Neural crest cell (in vitro differentiated cells): ENCODE results near the gene CYP26C1. TPM values are rescaled to one million over a fixed set of nuclear protein-coding genes. Genes with fewer than 3 reads are reported as not detected.
A peak's percentile ranks its signal among the peaks of the same experiment; 100 is the strongest.

Experiments used
- DNase-seq: peaks from one replicate; pipeline ENCODE4 v3.0.0; 2021; ENCODE audit warnings: low read depth, mixed read lengths, low spot score
- H3K27ac Mint-ChIP-seq: one replicate; pipeline ENCODE4 v1.8.0; 2021; ENCODE audit warnings: mild to moderate bottlenecking, mixed read lengths; ENCODE audit not compliant: unreplicated experiment
- H3K27me3 Mint-ChIP-seq: 2 replicates; pipeline ENCODE4 v1.8.0; 2021; ENCODE audit warnings: low read depth, mild to moderate bottlenecking, mixed read lengths
- H3K36me3 Mint-ChIP-seq: 2 replicates; pipeline ENCODE4 v1.8.0; 2021; ENCODE audit warnings: low read depth, mild to moderate bottlenecking, mixed read lengths
- H3K4me1 Mint-ChIP-seq: 2 replicates; pipeline ENCODE4 v1.8.0; 2021; ENCODE audit warnings: mixed read lengths
- H3K4me3 Mint-ChIP-seq: one replicate; pipeline ENCODE4 v1.8.0; 2021; ENCODE audit warnings: mild to moderate bottlenecking, mixed read lengths
- H3K9me3 Mint-ChIP-seq: 2 replicates; pipeline ENCODE4 v1.8.0; 2021; ENCODE audit warnings: mixed read lengths
- total RNA-seq: library from RNA; stranded (reverse); gene quantifications from 2 replicates; pipeline ENCODE4 v1.2.1, GENCODE V29; 2021
- TF ChIP-seq, protein P1 (sequence below): fragments of 200-600 bp; sonication (generic); conservative IDR thresholded peaks from 2 replicates; pipeline ENCODE4 v1.5.0; 2021; ENCODE audit warnings: antibody characterized with exemption, mild to moderate bottlenecking

Gene CYP26C1
- total RNA-seq, 1 donor from 2014 or later, result 0.37 TPM

DNA sequence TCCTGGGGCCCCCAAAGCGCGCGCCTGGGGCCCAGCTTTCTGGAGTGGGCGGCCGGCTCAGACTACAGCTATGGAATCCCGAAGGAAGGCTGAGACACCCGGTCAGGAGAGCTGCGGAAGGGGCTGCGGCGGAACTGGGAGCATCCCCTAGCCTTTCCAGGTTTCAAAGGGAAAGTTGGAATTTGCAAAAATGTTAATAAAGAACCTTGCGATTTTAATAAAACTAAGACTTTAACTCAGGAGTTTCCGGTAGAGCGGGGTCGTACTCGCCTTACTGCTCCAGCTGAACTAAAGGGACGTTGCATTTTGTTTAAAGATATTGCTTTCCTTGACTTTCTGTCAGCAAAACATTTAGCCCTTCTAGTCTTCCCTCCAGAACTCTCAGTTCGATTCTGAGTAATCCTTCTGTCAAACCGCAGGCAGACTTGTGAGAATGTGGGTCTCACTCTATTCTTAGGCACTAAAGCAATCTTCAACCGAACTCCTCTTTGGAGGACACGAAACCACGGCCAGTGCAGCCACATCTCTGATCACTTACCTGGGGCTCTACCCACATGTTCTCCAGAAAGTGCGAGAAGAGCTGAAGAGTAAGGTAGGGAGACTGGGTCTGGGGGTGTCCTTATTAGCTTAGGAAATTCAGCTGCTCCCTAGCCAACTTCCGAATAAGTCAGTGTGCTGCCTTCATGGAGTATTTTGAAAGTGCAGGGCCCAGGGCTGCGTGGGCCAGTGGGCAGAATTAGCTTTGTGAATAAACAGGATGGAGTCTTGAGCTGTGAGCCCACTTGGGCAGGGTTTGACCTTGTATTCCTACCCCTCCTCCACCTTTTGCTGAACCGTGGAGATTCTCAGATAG is 15.0 kb downstream of the CYP26C1 start:
- Mint-ChIP-seq H3K9me3 (no peaks in the 10 kb centered on the region), H3K27ac (no peak overlapping the region), H3K36me3 (no peaks in the 10 kb centered on the region), H3K27me3 (peaks cover 92% of the 10 kb centered on the region), H3K4me3 (peak overlapping the region; percentile 28), H3K4me1 (peaks cover 20% of the 10 kb centered on the region)
- TF ChIP-seq, protein P1, sequence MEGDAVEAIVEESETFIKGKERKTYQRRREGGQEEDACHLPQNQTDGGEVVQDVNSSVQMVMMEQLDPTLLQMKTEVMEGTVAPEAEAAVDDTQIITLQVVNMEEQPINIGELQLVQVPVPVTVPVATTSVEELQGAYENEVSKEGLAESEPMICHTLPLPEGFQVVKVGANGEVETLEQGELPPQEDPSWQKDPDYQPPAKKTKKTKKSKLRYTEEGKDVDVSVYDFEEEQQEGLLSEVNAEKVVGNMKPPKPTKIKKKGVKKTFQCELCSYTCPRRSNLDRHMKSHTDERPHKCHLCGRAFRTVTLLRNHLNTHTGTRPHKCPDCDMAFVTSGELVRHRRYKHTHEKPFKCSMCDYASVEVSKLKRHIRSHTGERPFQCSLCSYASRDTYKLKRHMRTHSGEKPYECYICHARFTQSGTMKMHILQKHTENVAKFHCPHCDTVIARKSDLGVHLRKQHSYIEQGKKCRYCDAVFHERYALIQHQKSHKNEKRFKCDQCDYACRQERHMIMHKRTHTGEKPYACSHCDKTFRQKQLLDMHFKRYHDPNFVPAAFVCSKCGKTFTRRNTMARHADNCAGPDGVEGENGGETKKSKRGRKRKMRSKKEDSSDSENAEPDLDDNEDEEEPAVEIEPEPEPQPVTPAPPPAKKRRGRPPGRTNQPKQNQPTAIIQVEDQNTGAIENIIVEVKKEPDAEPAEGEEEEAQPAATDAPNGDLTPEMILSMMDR, result no peak
- DNase-seq, result no peak

DNA sequence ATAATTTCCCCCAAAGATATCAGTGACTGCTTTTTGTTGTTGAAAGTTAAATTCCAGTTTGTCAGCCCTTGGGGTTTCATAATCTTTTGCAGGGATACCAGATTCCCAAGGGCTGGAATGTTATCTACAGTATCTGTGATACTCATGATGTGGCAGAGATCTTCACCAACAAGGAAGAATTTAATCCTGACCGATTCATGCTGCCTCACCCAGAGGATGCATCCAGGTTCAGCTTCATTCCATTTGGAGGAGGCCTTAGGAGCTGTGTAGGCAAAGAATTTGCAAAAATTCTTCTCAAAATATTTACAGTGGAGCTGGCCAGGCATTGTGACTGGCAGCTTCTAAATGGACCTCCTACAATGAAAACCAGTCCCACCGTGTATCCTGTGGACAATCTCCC is 16.3 kb downstream of the CYP26C1 start:
- peaks cover 85% of the 10 kb centered on the region for H3K27me3 Mint-ChIP-seq
- peaks cover 14% of the 10 kb centered on the region for H3K4me1 Mint-ChIP-seq
- no peaks in the 10 kb centered on the region for H3K9me3 Mint-ChIP-seq
- H3K27ac Mint-ChIP-seq, result no peak overlapping the region
- no peak overlapping the region for H3K4me3 Mint-ChIP-seq
- TF ChIP-seq, protein P1, result no peak
- no peak for DNase-seq
- H3K36me3 Mint-ChIP-seq, result no peaks in the 10 kb centered on the region

DNA sequence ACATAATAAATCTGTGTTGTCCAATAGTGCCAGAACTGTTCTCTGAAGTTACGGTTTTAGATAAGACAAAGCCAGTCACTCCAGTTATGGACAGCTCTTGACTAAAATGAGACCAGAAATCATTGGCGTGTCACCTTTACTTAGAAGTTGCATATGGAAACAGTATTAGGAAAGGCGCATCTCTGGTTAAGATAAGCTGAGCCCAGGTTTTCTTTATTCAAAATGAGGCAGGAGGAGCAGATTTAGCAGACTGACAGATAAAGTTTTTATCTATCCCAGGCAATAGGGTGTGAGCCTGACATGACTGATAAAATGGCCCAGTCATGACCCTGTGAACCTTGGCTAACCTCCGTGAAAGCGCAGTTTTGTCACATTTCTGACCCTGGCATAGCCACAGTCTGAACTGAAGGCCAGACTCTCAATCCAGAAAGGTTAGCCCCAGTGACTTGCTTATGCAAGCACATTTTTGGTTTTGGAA is 17.3 kb downstream of the CYP26C1 start:
- no peaks in the 10 kb centered on the region for H3K36me3 Mint-ChIP-seq
- H3K4me1 Mint-ChIP-seq, result peaks cover 10% of the 10 kb centered on the region
- H3K4me3 Mint-ChIP-seq, result no peak overlapping the region
- TF ChIP-seq, protein P1, result no peak
- no peaks in the 10 kb centered on the region for H3K9me3 Mint-ChIP-seq
- H3K27ac Mint-ChIP-seq, result no peak overlapping the region
- no peak for DNase-seq
- H3K27me3 Mint-ChIP-seq, result peaks cover 75% of the 10 kb centered on the region

DNA sequence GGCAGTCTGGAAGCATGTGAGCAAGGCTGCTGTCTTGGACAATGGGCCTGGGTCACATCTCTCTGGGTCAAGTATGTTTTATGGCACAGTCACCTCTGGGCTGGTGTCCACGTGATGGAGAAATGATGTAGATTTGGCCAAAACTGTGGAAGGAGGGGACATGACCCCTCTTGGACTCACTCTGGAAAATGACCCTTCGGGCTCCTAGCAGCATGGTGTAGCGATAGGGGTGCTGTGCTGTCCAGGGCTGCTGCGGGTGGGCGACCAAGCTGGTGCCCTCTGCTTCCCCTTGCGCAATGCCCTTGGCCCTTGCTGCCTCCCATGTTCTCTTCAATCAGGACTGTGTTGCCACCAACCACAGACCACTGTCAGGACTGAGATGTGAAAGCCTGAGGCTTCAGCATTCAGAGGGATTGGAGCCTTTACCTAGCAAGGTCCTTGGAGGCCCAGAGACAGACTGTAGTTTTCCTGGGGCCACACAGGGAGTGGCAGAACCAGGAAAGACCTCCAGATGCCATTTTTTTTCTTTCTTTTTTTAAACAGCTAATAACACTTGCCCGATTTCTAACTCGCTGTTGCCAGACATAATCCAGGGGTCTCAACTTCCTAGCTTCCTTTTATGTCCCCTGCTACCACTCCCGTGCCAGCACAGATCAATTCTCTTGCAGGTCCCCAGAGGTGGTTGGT is 19.2 kb downstream of the CYP26C1 start:
- Mint-ChIP-seq H3K27me3 (peaks cover 56% of the 10 kb centered on the region), H3K36me3 (no peaks in the 10 kb centered on the region)

DNA sequence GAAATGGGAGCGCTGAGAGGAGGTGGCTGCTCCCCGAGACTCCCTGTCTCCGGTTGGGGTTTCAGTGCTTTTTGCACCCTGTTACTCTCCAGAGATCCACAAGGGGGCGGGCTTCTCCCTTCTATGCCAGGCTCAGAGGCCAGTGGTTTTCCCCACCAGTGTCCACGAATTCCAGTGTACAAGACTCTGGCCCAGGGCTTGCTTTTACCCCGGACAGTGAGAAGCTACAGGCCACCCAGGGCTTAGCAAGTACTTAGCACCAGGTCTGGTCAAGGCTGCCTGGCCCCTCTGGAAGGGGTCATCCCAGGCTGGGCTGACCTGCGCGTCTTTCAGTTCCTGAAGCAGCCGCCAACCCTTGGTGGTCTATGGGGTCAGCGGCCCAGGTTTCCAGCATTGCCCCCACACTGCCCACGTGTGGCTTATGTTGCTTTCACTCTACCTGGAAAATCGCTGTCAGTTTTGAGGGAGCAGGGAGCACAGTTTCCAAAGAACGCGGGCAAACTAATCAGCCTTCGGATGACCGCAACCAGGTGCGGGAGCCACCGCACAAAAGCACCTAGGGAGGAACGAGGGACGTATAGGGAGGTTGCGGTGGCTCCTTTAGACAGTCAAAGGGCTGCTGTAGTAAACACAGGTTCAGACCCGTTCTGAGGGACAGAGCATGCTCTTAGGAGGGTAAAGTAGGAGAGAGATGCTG is 19.9 kb downstream of the CYP26C1 start:
- TF ChIP-seq, protein P1, result peak; percentile 89
- Mint-ChIP-seq H3K27me3 (peaks cover 49% of the 10 kb centered on the region), H3K9me3 (no peaks in the 10 kb centered on the region), H3K27ac (no peak overlapping the region), H3K4me1 (no peaks in the 10 kb centered on the region), H3K36me3 (no peaks in the 10 kb centered on the region), H3K4me3 (no peak overlapping the region)
- peak; percentile 64 for DNase-seq

More for the DNA sequence above, 19.2 kb downstream of the CYP26C1 start:
- peaks cover 4% of the 10 kb centered on the region for H3K4me1 Mint-ChIP-seq
- TF ChIP-seq, protein P1, result no peak
- DNase-seq, result no peak
- H3K4me3 Mint-ChIP-seq, result no peak overlapping the region
- no peak overlapping the region for H3K27ac Mint-ChIP-seq
- H3K9me3 Mint-ChIP-seq, result no peaks in the 10 kb centered on the region
